ENCODE results near the gene SEC62. TPM values are rescaled to one million over a fixed set of nuclear protein-coding genes. Genes with fewer than 3 reads are reported as not detected.

Gene SEC62
- total and polyA plus RNA-seq, 9 of the 15 experiments (the other 6 are each of a cell fraction or from before 2014, with no cell fraction given): 34.5 to 152 (median 51.8) TPM

- no peak for TF ChIP-seq KHSRP (IDR thresholded peaks at IDR 0.05)
- TF ChIP-seq JUNB (CRISPR knock-in tag; conservative IDR thresholded peaks at IDR 0.05): no peak
- TF ChIP-seq ZNF274 (IDR thresholded peaks at IDR 0.05; ENCODE audit: borderline replicate concordance, low read depth, low read length): no peak
- TF ChIP-seq ZNF512 (tag; IDR thresholded peaks at IDR 0.05): 0 out of 2 replicates have a peak, but pooled peaks have one; percentile 13
- TF ChIP-seq PCBP2 (IDR thresholded peaks at IDR 0.05; ENCODE audit: low read depth, low read length, poor library complexity, severe bottlenecking): no peak
- no peak for TF ChIP-seq SMARCB1 (IDR thresholded peaks at IDR 0.05; ENCODE audit: insufficient read length, low read depth)
- no peak for TF ChIP-seq THAP7 (CRISPR knock-in tag; IDR thresholded peaks at IDR 0.05)
- TF ChIP-seq RBFOX2 (IDR thresholded peaks at IDR 0.05; ENCODE audit: low read depth, low read length): no peak
- TF ChIP-seq ETV1 (tag; conservative IDR thresholded peaks at IDR 0.05; ENCODE audit: low read depth): 0 out of 2 replicates have a peak, but pooled peaks have one; percentile 18
- no peak for TF ChIP-seq SAP30 (IDR thresholded peaks at IDR 0.05; ENCODE audit: borderline replicate concordance, insufficient read depth, low read depth, low read length, poor library complexity, severe bottlenecking)
- TF ChIP-seq MGA (IDR thresholded peaks at IDR 0.05): no peak
- TF ChIP-seq EP300 (IDR thresholded peaks at IDR 0.05; ENCODE audit: low read length): peak; percentile 73
- TF ChIP-seq GABPB2 (CRISPR knock-in tag; conservative IDR thresholded peaks at IDR 0.05): no peak
Observed at GRCh38 chr3:169965562-169966427, 812 bp upstream of the SEC62 start (continued).
